Measurements from ENCODE around the gene PMIS2. TPM values are rescaled to one million over a fixed set of nuclear protein-coding genes. Genes with fewer than 3 reads are reported as not detected.
A peak's percentile ranks its signal among the peaks of the same experiment; 100 is the strongest.

PMIS2 gene
- total RNA-seq (not detected), polyA plus RNA-seq (not detected)
- long read RNA-seq, donor 1 = 0 reads
- long read RNA-seq, donor 2 = 0 reads
- long read RNA-seq, donor 3 = 0 reads
- long read RNA-seq, donor 4 = 0 reads
- long read RNA-seq, donor 5 = 0 reads
- long read RNA-seq, donor 6 = 0 reads
- long read RNA-seq, donor 7 = 0 reads
- long read RNA-seq, donor 8 = 0 reads
- long read RNA-seq, donor 9 = 0 reads
- long read RNA-seq, donor 10 = 0 reads

DNA sequence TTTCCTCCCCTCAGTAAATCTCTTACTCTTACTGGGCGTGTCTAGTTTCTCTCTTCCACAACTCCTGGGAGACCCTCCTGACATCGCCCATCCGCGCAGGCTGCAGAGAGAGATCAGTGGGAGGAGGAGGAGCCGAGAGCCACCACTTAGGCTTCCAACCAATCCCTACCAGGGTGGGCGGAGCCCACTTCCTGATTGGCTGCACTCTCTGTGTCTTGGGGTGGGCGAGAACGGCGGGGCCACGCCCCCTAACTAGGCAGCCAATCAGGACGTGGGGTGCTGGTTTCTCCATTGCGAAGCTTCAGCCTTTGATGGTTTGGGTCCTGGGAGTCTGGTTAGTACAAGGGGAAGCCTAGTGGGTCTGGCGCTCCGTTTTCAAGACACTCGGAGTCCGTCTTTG, at the start of gene PMIS2:
Gene PMIS2, plus strand, starts transcription at position 326 of the 400 bp plus-strand sequence. CDS start 87 bp downstream, outside the sequence.
- no peak for DNase-seq (ENCODE audit: low read depth in 6 of 9, low spot score in 9 of 9)
- Histone ChIP-seq H3K27ac (ENCODE audit: low read depth in 1 of 2, low read length in 1 of 2) (no peak within 1 kb of the TSS), H3K27me3 (ENCODE audit: control insufficient read depth in 2 of 2, insufficient read depth in 1 of 2, low read length in 1 of 2) (peaks cover 0 to 3% of the 10 kb centered on the region in 2 donors), H3K4me3 (ENCODE audit: low read length in 2 of 2) (no peak within 1 kb of the TSS), H3K4me1 (ENCODE audit: control insufficient read depth in 2 of 2, insufficient read depth in 2 of 2, low read length in 2 of 2) (no peaks in the 10 kb centered on the region), H3K36me3 (ENCODE audit: control insufficient read depth in 2 of 2, insufficient read depth in 2 of 2, low read length in 1 of 2) (no peaks in the 10 kb centered on the region), H3K9me3 (ENCODE audit: control insufficient read depth in 2 of 2, insufficient read depth in 1 of 2, low read length in 1 of 2) (peaks cover 0 to 3% of the 10 kb centered on the region in 2 donors)
- 61% methylated on average over 16 of the region's 16 CpGs for WGBS

DNA sequence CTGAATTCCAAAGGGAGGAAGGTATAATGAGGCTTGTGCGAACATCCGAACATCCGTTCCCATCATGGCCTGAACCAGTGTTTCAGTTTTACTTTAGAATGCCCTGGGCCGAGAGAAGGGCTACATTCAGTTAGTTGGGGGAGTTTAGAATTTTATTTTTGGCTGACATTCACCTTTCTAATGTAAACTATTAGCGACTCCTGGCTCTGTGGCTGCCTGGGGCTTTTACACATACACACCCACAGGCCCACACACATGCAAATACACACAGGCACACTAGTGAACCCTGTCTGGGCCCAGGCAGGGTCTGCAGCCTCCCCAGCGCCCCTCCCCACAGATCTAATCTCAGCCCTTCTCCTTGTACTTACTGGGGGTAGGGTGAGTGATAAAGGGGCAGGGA, 46.7 kb upstream of the PMIS2 start:
- H3K27me3 ChIP-seq (ENCODE audit: control insufficient read depth in 2 of 2, insufficient read depth in 1 of 2, low read length in 1 of 2) = peaks cover 0 to 8% of the 10 kb centered on the region in 2 donors
- no peak overlapping the region for H3K4me3 ChIP-seq (ENCODE audit: low read length in 2 of 2)
- no peak for DNase-seq (ENCODE audit: low read depth in 6 of 9, low spot score in 9 of 9)
- H3K36me3 ChIP-seq (ENCODE audit: control insufficient read depth in 2 of 2, insufficient read depth in 2 of 2, low read length in 1 of 2) = no peaks in the 10 kb centered on the region
- H3K4me1 ChIP-seq (ENCODE audit: control insufficient read depth in 2 of 2, insufficient read depth in 2 of 2, low read length in 2 of 2) = peaks cover 0 to 4% of the 10 kb centered on the region in 2 donors
- 93% methylated on average over 6 of the region's 6 CpGs for WGBS
- no peak overlapping the region for H3K27ac ChIP-seq (ENCODE audit: low read depth in 1 of 2, low read length in 1 of 2)
- H3K9me3 ChIP-seq (ENCODE audit: control insufficient read depth in 2 of 2, insufficient read depth in 1 of 2, low read length in 1 of 2) = no peaks in the 10 kb centered on the region

DNA sequence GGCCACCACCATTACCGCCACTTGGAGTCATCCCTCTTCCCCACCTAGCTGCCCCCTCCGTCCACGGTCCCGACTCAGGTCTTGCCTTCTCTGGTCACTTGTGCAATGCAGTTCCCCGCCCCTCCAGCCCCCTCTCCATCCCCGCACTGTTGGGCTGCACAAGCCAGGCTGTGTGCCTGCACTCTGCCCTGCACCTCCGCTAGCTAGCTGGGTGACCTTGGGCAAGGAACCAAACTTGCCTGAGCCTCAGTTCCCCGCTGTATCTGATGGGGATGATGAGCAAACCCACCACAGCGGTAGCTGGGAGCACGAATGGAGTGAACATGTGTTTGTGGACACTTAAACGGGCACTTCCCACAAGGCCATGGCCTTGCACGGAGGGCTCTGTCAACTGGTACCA, 46.1 kb upstream of the PMIS2 start:
- H3K4me3 ChIP-seq (ENCODE audit: low read length in 2 of 2) = no peak overlapping the region
- no peak for DNase-seq (ENCODE audit: low read depth in 6 of 9, low spot score in 9 of 9)
- no peaks in the 10 kb centered on the region for H3K9me3 ChIP-seq (ENCODE audit: control insufficient read depth in 2 of 2, insufficient read depth in 1 of 2, low read length in 1 of 2)
- H3K4me1 ChIP-seq (ENCODE audit: control insufficient read depth in 2 of 2, insufficient read depth in 2 of 2, low read length in 2 of 2) = peaks cover 0 to 8% of the 10 kb centered on the region in 2 donors
- 97% methylated on average over 12 of the region's 12 CpGs for WGBS
- no peaks in the 10 kb centered on the region for H3K36me3 ChIP-seq (ENCODE audit: control insufficient read depth in 2 of 2, insufficient read depth in 2 of 2, low read length in 1 of 2)
- peaks cover 0 to 3% of the 10 kb centered on the region in 2 donors for H3K27me3 ChIP-seq (ENCODE audit: control insufficient read depth in 2 of 2, insufficient read depth in 1 of 2, low read length in 1 of 2)
- H3K27ac ChIP-seq (ENCODE audit: low read depth in 1 of 2, low read length in 1 of 2) = no peak overlapping the region

DNA sequence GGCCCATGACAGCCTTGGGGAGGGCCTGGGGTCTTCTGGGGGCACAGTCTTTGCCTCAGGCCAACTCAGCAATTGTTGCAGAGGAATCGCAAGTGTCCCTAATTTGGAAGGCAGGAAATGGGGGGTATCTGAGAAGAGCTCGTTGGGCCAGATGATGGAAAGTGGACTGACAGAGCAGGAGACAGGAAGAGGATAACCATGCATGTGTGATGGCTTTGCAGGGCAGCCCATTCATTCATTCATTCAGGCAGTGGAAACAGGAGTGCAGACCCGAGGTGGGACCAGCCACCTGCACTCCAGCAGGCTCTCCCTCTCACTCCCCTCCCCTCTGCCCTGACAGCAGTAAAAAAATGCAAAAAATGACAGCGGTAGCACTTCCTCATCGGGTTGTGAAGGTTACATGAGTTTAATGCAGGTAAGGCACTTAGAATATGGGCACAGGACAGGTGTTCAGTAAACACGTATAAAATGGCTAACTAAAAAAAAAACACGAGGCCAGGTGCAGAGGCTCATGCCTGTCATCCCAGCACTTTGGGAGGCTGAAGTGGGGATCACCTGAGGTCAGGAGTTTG, 45.5 kb upstream of the PMIS2 start:
- no peak for DNase-seq (ENCODE audit: low read depth in 6 of 9, low spot score in 9 of 9)
- 65% methylated on average over 7 of the region's 7 CpGs for WGBS
- Histone ChIP-seq H3K9me3 (ENCODE audit: control insufficient read depth in 2 of 2, insufficient read depth in 1 of 2, low read length in 1 of 2) (no peaks in the 10 kb centered on the region), H3K36me3 (ENCODE audit: control insufficient read depth in 2 of 2, insufficient read depth in 2 of 2, low read length in 1 of 2) (no peaks in the 10 kb centered on the region), H3K4me1 (ENCODE audit: control insufficient read depth in 2 of 2, insufficient read depth in 2 of 2, low read length in 2 of 2) (peaks cover 0 to 10% of the 10 kb centered on the region in 2 donors), H3K4me3 (ENCODE audit: low read length in 2 of 2) (no peak overlapping the region), H3K27ac (ENCODE audit: low read depth in 1 of 2, low read length in 1 of 2) (no peak overlapping the region), H3K27me3 (ENCODE audit: control insufficient read depth in 2 of 2, insufficient read depth in 1 of 2, low read length in 1 of 2) (no peaks in the 10 kb centered on the region)

DNA sequence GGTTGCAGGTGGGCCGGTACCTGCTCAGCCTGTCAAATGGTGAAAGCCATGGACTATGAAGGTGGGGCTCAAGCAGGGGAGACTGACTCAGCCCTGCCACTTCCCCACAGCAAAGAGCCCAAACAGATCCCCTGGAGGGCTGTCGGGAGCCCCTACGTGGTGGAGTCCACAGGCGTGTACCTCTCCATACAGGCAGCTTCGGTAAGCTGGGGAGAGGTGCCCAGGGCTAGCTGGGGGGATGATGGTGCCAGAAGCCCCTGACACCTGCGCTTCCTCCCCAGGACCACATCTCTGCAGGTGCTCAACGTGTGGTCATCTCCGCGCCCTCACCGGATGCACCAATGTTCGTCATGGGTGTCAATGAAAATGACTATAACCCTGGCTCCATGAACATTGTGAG, 43.8 kb upstream of the PMIS2 start:
- DNase-seq (ENCODE audit: low read depth in 6 of 9, low spot score in 9 of 9) = no peak
- H3K27ac ChIP-seq (ENCODE audit: low read depth in 1 of 2, low read length in 1 of 2) = no peak overlapping the region
- WGBS = 97% methylated on average over 11 of the region's 11 CpGs

DNA sequence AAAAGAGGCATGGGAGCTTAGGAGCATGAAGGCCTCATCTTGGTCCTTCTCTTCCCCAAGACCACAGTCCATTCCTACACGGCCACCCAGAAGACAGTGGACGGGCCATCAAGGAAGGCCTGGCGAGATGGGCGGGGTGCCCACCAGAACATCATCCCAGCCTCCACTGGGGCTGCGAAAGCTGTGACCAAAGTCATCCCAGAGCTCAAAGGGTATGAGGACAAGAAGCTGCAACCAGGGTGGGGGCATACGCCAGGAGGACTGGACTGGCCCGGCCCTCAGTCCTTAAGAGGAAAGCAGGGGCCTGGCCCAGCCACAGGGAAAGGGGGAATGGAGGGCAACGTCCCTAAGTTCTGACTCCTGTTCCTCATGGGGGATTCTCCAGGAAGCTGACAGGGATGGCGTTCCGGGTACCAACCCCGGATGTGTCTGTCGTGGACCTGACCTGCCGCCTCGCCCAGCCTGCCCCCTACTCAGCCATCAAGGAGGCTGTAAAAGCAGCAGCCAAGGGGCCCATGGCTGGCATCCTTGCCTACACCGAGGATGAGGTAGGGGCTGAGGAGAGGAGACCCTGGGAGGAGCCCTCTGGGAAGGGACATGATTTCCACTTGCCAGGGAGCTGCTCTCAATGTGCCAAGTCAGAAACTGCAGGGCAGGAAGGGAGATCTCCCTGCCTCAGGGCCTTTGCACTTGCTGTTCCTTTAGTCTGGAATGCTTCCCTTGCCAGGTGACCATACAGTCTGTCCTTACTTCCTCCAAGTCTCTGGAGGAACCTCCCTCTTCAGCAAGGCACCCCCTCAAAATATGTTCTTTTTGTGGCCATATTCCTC, 42.5 kb upstream of the PMIS2 start:
- H3K4me3 ChIP-seq (ENCODE audit: low read length in 2 of 2) = no peak overlapping the region
- no peak overlapping the region for H3K27ac ChIP-seq (ENCODE audit: low read depth in 1 of 2, low read length in 1 of 2)
- peaks cover 8 to 23% of the 10 kb centered on the region in 2 donors for H3K4me1 ChIP-seq (ENCODE audit: control insufficient read depth in 2 of 2, insufficient read depth in 2 of 2, low read length in 2 of 2)
- no peaks in the 10 kb centered on the region for H3K27me3 ChIP-seq (ENCODE audit: control insufficient read depth in 2 of 2, insufficient read depth in 1 of 2, low read length in 1 of 2)
- WGBS = 98% methylated on average over 15 of the region's 15 CpGs
- no peak for DNase-seq (ENCODE audit: low read depth in 6 of 9, low spot score in 9 of 9)
- H3K9me3 ChIP-seq (ENCODE audit: control insufficient read depth in 2 of 2, insufficient read depth in 1 of 2, low read length in 1 of 2) = no peaks in the 10 kb centered on the region
- peaks cover 0 to 4% of the 10 kb centered on the region in 2 donors for H3K36me3 ChIP-seq (ENCODE audit: control insufficient read depth in 2 of 2, insufficient read depth in 2 of 2, low read length in 1 of 2)

More for the DNA sequence above, 43.8 kb upstream of the PMIS2 start:
- H3K27me3 ChIP-seq (ENCODE audit: control insufficient read depth in 2 of 2, insufficient read depth in 1 of 2, low read length in 1 of 2) = no peaks in the 10 kb centered on the region
- H3K9me3 ChIP-seq (ENCODE audit: control insufficient read depth in 2 of 2, insufficient read depth in 1 of 2, low read length in 1 of 2) = no peaks in the 10 kb centered on the region
- peaks cover 0 to 3% of the 10 kb centered on the region in 2 donors for H3K36me3 ChIP-seq (ENCODE audit: control insufficient read depth in 2 of 2, insufficient read depth in 2 of 2, low read length in 1 of 2)
- no peak overlapping the region for H3K4me3 ChIP-seq (ENCODE audit: low read length in 2 of 2)
- peaks cover 8 to 23% of the 10 kb centered on the region in 2 donors for H3K4me1 ChIP-seq (ENCODE audit: control insufficient read depth in 2 of 2, insufficient read depth in 2 of 2, low read length in 2 of 2)

DNA sequence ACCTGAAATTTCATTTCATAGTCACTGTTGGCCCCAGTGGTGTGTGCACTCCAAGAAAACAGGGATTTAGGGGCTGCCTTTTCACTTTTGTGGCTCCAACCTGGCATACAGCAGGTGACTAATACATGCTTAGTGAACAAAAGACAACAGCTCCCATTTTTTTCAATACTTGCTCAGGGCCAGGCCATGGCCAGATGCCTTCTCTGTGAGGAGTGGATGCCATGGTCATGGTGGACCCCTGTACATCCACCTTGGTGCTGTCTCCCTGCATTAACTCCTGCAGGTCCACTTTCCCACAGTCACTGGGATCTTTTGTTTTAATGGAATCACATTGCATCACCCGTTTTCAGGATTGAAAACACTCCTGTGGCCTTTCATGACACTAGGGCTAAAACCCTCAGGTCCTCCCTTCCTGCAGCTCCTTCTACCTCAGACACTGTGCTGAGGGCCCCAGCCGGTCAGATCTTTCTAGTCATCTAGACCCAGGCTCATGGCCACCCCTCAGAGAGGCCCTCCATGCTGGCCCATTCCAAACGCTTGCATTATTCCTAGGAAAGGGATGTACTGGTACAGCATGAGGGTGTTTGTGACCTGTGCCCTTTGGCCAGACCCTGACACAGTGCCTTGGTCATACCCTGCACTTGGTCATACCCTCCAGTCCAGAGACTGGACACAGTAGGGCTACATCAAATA, 41.7 kb upstream of the PMIS2 start:
- H3K9me3 ChIP-seq (ENCODE audit: control insufficient read depth in 2 of 2, insufficient read depth in 1 of 2, low read length in 1 of 2) = no peaks in the 10 kb centered on the region
- 96% methylated on average over 3 of the region's 3 CpGs for WGBS
- H3K27me3 ChIP-seq (ENCODE audit: control insufficient read depth in 2 of 2, insufficient read depth in 1 of 2, low read length in 1 of 2) = no peaks in the 10 kb centered on the region
- peaks cover 0 to 4% of the 10 kb centered on the region in 2 donors for H3K36me3 ChIP-seq (ENCODE audit: control insufficient read depth in 2 of 2, insufficient read depth in 2 of 2, low read length in 1 of 2)
- peak overlapping the region; percentile 65 to 92 for H3K4me3 ChIP-seq (ENCODE audit: low read length in 2 of 2)
- DNase-seq (ENCODE audit: low read depth in 6 of 9, low spot score in 9 of 9) = no peak
- H3K4me1 ChIP-seq (ENCODE audit: control insufficient read depth in 2 of 2, insufficient read depth in 2 of 2, low read length in 2 of 2) = peaks cover 8 to 23% of the 10 kb centered on the region in 2 donors
- H3K27ac ChIP-seq (ENCODE audit: low read depth in 1 of 2, low read length in 1 of 2) = no peak overlapping the region

DNA sequence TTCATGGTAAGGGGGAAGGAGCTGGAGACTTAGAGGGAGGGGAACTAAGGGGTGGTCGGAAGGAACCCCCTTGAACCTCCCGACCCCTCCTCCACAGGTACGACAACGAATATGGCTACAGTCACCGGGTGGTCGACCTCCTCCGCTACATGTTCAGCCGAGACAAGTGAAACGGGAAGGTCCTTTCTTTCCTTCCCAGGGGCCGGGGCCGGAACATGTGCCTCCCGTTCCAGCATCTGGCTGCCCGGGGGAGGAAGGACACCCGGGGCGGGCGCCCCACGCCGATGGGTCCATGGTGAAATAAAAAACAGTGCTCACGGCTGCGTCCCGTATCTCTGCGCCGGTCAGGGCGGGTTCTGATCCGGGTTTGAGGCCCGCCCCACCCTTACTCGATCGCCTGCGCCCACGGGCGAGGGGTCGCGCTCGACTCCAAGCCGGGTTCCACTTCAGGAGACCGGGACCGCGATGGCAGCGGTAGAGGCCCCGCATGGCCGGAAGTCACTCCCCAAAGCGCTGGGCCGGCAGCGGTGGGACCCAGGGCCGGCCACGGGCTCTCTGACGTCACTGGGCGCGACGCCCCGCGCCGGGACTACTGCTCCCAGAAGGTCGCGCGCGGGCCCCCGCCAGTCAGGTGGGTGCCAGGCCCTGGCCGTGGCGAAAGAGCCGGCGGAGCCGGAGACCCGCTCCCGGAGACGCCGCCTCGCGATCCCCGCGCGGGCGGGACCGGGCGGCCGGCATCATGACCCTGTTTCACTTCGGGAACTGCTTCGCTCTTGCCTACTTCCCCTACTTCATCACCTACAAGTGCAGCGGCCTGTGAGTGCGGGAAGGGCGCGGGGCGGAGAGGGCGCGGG, 40.7 kb upstream of the PMIS2 start, which contains the start of gene TMEM147:
Gene TMEM147, plus strand, starts transcription at position 626 of the 854 bp plus-strand sequence. Its CDS starts 114 bp downstream, at position 740.
- Histone ChIP-seq H3K4me1 (ENCODE audit: control insufficient read depth in 2 of 2, insufficient read depth in 2 of 2, low read length in 2 of 2) (peaks cover 8 to 19% of the 10 kb centered on the region in 2 donors), H3K9me3 (ENCODE audit: control insufficient read depth in 2 of 2, insufficient read depth in 1 of 2, low read length in 1 of 2) (no peaks in the 10 kb centered on the region), H3K27ac (ENCODE audit: low read depth in 1 of 2, low read length in 1 of 2) (peak within 1 kb of the TSS; percentile 37 to 86), H3K27me3 (ENCODE audit: control insufficient read depth in 2 of 2, insufficient read depth in 1 of 2, low read length in 1 of 2) (no peaks in the 10 kb centered on the region), H3K36me3 (ENCODE audit: control insufficient read depth in 2 of 2, insufficient read depth in 2 of 2, low read length in 1 of 2) (peaks cover 0 to 4% of the 10 kb centered on the region in 2 donors), H3K4me3 (ENCODE audit: low read length in 2 of 2) (peak within 1 kb of the TSS; percentile 65 to 92)
- DNase-seq (ENCODE audit: low read depth in 6 of 9, low spot score in 9 of 9) = peak in 8 of 9 donors; percentile 44 to 84 (median 62)
- under 1% methylated on average over 85 of the region's 85 CpGs for WGBS
